A673 (cell line): ENCODE results near the gene NPC1L1. TPM values are rescaled to one million over a fixed set of nuclear protein-coding genes. Genes with fewer than 3 reads are reported as not detected.

Source experiments
- BruUV-seq: library from RNA; stranded (reverse); fragments of 400-500 nt; replicated peaks from 2 replicates; lab custom pipeline; 2021; lab: Mats Ljungman, UMichigan
- CTCF ChIA-PET: fragments of 300-600 bp; sonication (Branson Sonifier 250); formaldehyde crosslinking; loops from one replicate; lab custom pipeline; 2022; ENCODE audit warnings: antibody characterized with exemption; lab: Charles Lee
- POLR2A ChIA-PET: fragments of 300-600 bp; sonication (Branson Sonifier 250); formaldehyde crosslinking; loops from one replicate; lab custom pipeline; 2022; ENCODE audit warnings: antibody characterized with exemption; ENCODE audit not compliant: low non-redundant PET; lab: Charles Lee
- DNase-seq: peaks from one replicate; pipeline ENCODE4 v3.0.0-alpha.2; 2015; ENCODE audit warnings: low spot score
- H3K27ac ChIP-seq: fragments of 200-600 bp; sonication (generic); 2 replicates; pipeline ENCODE4 v1.5.1; 2016; ENCODE audit warnings: mixed run types, low read depth, mild to moderate bottlenecking, mixed read lengths, antibody characterized with exemption, low read length; ENCODE audit not compliant: poor library complexity, severe bottlenecking
- H3K27me3 ChIP-seq: fragments of 200-600 bp; sonication (generic); replicated peaks from 2 replicates; pipeline ENCODE4 v1.6.1; 2017; ENCODE audit warnings: mixed run types, low read depth, mild to moderate bottlenecking, mixed read lengths, antibody characterized with exemption, low read length; ENCODE audit not compliant: insufficient read depth, poor library complexity
- H3K36me3 ChIP-seq: fragments of 200-600 bp; sonication (generic); 2 replicates; pipeline ENCODE4 v1.6.1; 2016; ENCODE audit warnings: mixed run types, mild to moderate bottlenecking, mixed read lengths, antibody characterized with exemption, low read length; ENCODE audit not compliant: insufficient read depth, poor library complexity, severe bottlenecking
- H3K4me1 ChIP-seq: fragments of 200-600 bp; sonication (generic); 2 replicates; pipeline ENCODE4 v1.6.1; 2017; ENCODE audit warnings: mixed run types, mild to moderate bottlenecking, mixed read lengths, antibody characterized with exemption, low read length; ENCODE audit not compliant: insufficient read depth, poor library complexity, severe bottlenecking
- H3K4me3 ChIP-seq: fragments of 200-600 bp; sonication (generic); 2 replicates; pipeline ENCODE4 v1.5.1; 2016; ENCODE audit warnings: low read depth, mixed run types, mild to moderate bottlenecking, mixed read lengths, low read length; ENCODE audit not compliant: poor library complexity, severe bottlenecking
- H3K9me3 ChIP-seq: fragments of 200-600 bp; sonication (generic); 2 replicates; pipeline ENCODE4 v1.6.1; 2016; ENCODE audit warnings: mixed run types, low read depth, mild to moderate bottlenecking, mixed read lengths, antibody characterized with exemption, low read length; ENCODE audit not compliant: poor library complexity, severe bottlenecking
- EZH2 ChIP-seq: fragments of 200-600 bp; sonication (generic); IDR thresholded peaks from 2 replicates; pipeline ENCODE4 v1.6.1; 2017; ENCODE audit warnings: borderline replicate concordance, low read depth, mild to moderate bottlenecking, mixed read lengths, antibody characterized with exemption, low read length; ENCODE audit not compliant: poor library complexity, severe bottlenecking
- intact Hi-C: fragments of 100-400 bp; cut with micrococcal nuclease; formaldehyde crosslinking; loops from one replicate; pipeline ENCODE4 v1.10.0; 2022; ENCODE audit not compliant: unreplicated experiment
- total RNA-seq: library from RNA; stranded (reverse); gene quantifications from 2 replicates; pipeline ENCODE4 v1.2.3, GENCODE V29; 2021
- TF ChIP-seq, protein P1 (sequence below): fragments of 300-800, 200-600 bp; sonication (generic); conservative IDR thresholded peaks from 2 replicates; pipeline ENCODE4 v1.5.1; 2017; ENCODE audit warnings: low read depth, mild to moderate bottlenecking, antibody characterized with exemption, low read length, moderate library complexity, mixed read lengths

The NPC1L1 gene
- total RNA-seq, 1 experiment from 2014 or later = not detected

DNA sequence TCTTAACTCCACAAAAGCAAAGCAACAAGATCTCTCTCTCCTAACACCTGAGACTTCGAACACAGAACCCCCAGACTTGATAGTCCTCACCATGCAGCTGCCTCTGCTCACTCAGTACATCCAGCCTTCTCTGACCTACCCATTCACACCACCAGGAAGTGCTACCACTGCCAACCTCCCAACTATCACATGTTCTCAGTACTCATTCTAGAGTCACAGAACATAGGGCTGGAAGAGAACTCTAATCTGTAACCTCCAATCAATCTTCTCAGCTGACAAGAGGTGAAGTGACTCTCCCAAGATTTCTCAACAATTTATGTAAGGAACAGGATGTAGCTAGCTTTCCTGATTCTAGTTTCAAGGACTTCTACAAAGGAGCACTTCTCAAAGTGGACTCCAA, 54.4 kb downstream of the NPC1L1 start:
- ChIA-PET POLR2A (no interaction called here), CTCF (interaction anchor here (0.6 kb wide), 1 partner anchor 656 kb away, joined by 3 read pairs; no protein-coding TSS in a partner anchor)
- TF ChIP-seq, protein P1, sequence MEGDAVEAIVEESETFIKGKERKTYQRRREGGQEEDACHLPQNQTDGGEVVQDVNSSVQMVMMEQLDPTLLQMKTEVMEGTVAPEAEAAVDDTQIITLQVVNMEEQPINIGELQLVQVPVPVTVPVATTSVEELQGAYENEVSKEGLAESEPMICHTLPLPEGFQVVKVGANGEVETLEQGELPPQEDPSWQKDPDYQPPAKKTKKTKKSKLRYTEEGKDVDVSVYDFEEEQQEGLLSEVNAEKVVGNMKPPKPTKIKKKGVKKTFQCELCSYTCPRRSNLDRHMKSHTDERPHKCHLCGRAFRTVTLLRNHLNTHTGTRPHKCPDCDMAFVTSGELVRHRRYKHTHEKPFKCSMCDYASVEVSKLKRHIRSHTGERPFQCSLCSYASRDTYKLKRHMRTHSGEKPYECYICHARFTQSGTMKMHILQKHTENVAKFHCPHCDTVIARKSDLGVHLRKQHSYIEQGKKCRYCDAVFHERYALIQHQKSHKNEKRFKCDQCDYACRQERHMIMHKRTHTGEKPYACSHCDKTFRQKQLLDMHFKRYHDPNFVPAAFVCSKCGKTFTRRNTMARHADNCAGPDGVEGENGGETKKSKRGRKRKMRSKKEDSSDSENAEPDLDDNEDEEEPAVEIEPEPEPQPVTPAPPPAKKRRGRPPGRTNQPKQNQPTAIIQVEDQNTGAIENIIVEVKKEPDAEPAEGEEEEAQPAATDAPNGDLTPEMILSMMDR = no peak
- no peak for TF ChIP-seq EZH2
- peaks cover 9% of the 10 kb centered on the region for H3K9me3 ChIP-seq
- H3K27me3 ChIP-seq = no peaks in the 10 kb centered on the region
- intact Hi-C loops = loop anchor here (10.0 kb wide), 1 partner anchor 648 kb away; no protein-coding TSS in a partner anchor
- H3K27ac ChIP-seq = no peak overlapping the region
- peaks cover 34% of the 10 kb centered on the region for H3K36me3 ChIP-seq
- BruUV-seq = no TSS peak
- no peak for DNase-seq
- no peak overlapping the region for H3K4me3 ChIP-seq
- H3K4me1 ChIP-seq = no peaks in the 10 kb centered on the region

DNA sequence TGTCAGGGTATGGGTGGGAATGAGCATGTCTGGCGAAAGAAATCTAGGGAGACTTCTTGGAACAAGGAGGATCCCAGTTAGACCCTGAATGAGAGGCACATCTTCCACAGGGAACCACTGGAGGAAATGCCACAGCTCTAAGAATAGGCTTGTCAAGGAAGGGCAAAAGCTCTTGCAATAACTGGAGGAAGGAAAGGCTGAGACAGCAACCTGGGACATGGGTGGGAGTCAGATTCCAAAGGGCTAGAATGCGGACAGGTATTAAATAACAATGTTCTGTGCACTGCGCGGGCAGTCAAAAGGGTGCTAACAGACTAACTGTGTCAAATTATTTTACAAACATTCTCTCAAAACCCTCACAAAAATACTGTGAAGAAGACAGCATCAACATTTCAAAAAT, 55.1 kb downstream of the NPC1L1 start:
- no peaks in the 10 kb centered on the region for H3K4me1 ChIP-seq
- no peak for DNase-seq
- POLR2A ChIA-PET = no interaction called here

DNA sequence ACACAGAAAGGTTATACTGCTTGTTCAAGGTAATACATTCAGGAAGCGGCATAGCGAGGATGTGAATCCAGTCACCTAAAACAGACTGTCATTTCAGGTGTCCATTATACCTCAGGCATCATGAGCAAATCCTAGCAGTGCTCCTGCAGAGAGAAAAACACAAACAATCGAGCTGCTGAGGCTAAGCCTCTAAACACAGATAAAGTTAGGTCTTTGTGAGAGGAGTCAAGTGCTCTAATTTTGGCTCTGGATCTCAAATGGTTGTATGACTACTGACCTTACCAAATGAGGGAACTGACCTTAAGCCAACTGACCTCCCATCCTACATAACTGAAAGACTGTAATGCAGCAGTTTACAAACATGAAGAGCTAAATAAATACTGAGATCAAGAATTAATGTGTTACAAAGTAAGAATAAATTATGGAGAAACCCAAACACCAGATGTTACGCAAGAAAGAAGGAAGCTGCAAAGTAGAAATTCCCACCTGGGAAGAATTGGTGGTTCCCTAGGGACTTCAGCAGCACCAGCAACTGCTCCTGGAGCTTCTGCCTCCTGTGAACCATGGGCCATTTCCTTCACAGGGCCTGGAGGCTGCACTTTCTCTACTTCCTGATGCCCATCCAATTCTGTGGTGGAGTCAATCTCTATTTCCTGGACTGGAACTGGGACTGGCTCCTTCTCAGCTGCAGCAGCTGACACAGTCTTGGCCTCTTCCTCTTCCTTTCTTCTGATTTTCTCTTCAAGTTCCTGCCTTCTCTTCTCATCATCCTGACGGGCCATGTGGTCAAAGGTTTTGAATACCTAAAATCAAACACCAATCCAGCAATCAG, 56.4 kb downstream of the NPC1L1 start:
- POLR2A ChIA-PET = no interaction called here
- intact Hi-C loops = loop anchor here (10.0 kb wide), 1 partner anchor 650 kb away; no protein-coding TSS in a partner anchor

More for the DNA sequence above, 55.1 kb downstream of the NPC1L1 start:
- CTCF ChIA-PET = no interaction called here
- TF ChIP-seq EZH2 = no peak
- TF ChIP-seq, protein P1 = no peak
- intact Hi-C loops = loop anchor here (10.0 kb wide), 1 partner anchor 649 kb away; no protein-coding TSS in a partner anchor
- no peak overlapping the region for H3K27ac ChIP-seq
- H3K27me3 ChIP-seq = no peaks in the 10 kb centered on the region
- no peak overlapping the region for H3K4me3 ChIP-seq
- peaks cover 41% of the 10 kb centered on the region for H3K36me3 ChIP-seq
- H3K9me3 ChIP-seq = peaks cover 9% of the 10 kb centered on the region
- no TSS peak for BruUV-seq

More for the DNA sequence above, 56.4 kb downstream of the NPC1L1 start:
- Histone ChIP-seq H3K36me3 (peaks cover 54% of the 10 kb centered on the region), H3K27me3 (no peaks in the 10 kb centered on the region), H3K27ac (no peak overlapping the region), H3K4me3 (no peak overlapping the region), H3K4me1 (no peaks in the 10 kb centered on the region), H3K9me3 (peaks cover 9% of the 10 kb centered on the region)
- CTCF ChIA-PET = no interaction called here
- no peak for TF ChIP-seq EZH2
- no TSS peak for BruUV-seq
- DNase-seq = no peak
